Right cardiac atrium (tissue), 5 donors: Measurements from ENCODE around the gene ITPK1. TPM values are rescaled to one million over a fixed set of nuclear protein-coding genes. Genes with fewer than 3 reads are reported as not detected.
A peak's percentile ranks its signal among the peaks of the same experiment; 100 is the strongest.

Experiments used
- ATAC-seq, 2 donors: fragments of 200-7000 bp; cut with Tn5 transposase; one replicate each; pipeline versions ENCODE4 v1.8.0 to v1.9.1; 2020; ENCODE audit warnings: moderate library complexity in 2 of 2, mild to moderate bottlenecking in 1 of 2
- DNase-seq, 3 donors: peaks; one replicate each; pipeline ENCODE4 v3.0.0-alpha.2; 2020
- H3K27ac ChIP-seq: one replicate; pipeline ENCODE4 v1.5.1; 2013; ENCODE audit warnings: mild to moderate bottlenecking, low read length, control low read depth, moderate library complexity
- H3K27me3 ChIP-seq: one replicate; pipeline ENCODE4 v1.6.1; 2013; ENCODE audit not compliant: control insufficient read depth, insufficient read depth
- H3K4me1 ChIP-seq: one replicate; pipeline ENCODE4 v1.6.1; 2013; ENCODE audit warnings: low read length; ENCODE audit not compliant: control insufficient read depth, insufficient read depth
- H3K4me3 ChIP-seq: one replicate; pipeline ENCODE4 v1.5.1; 2013; ENCODE audit warnings: low read length, control low read depth
- H3K9me3 ChIP-seq: one replicate; pipeline ENCODE4 v1.6.1; 2013; ENCODE audit warnings: low read length; ENCODE audit not compliant: control insufficient read depth
- WGBS: extraction: QIAGEN DNeasy Blood & Tissue Kit; methylation state at CpG from one replicate; pipeline ENCODE4 v1.1.7; 2013; 5-methylcytosine and 5-hydroxymethylcytosine counted together
- intact Hi-C, 4 donors: fragments of 100-400 bp; cut with DNase I; formaldehyde crosslinking; loops; one replicate each; pipeline versions ENCODE4 v1.11.0 to v1.14.0; 2022 to 2023
- polyA plus RNA-seq: library from polyadenylated mRNA; stranded (reverse); fragments of 200-250 nt; gene quantifications from one replicate; pipeline ENCODE4 v1.2.3, GENCODE V29; 2013
- total RNA-seq, 4 donors: library from RNA; stranded (reverse); fragmentation: NEBNext Ultra II Directional; extraction: Animal tissue kit (Norgen Biotek cat#: 25700); gene quantifications; one replicate each; pipeline ENCODE4 v1.2.1, GENCODE V29; 2021
- donor health status: healthy with polysubstance abuse.
- donor health status: DM: no; HTN: yes; CAD: no.
- donor health status: DM: no; HTN: no; CAD: no.
- donor health status: DM: no; HTN: yes; CAD: no; lungs with severe emphysema.
- donor health status: DM: yes; HTN: yes; CAD: no.

The ITPK1 gene
- total and polyA plus RNA-seq, 5 donors, result 78.2 to 135 (median 128) TPM

- intact Hi-C loops, result no loop called here
- 73% methylated on average over 14 of the region's 14 CpGs for WGBS
- Histone ChIP-seq H3K4me3 (no peak overlapping the region), H3K27ac (peak overlapping the region; percentile 5), H3K4me1 (peaks cover 8% of the 10 kb centered on the region), H3K9me3 (no peaks in the 10 kb centered on the region), H3K27me3 (no peaks in the 10 kb centered on the region)
- ATAC-seq, result no peak
- DNase-seq, result peak in 1 of 3 donors; percentile 58
Observed at GRCh38 chr14:92997343-92998061, 118.2 kb downstream of the ITPK1 start.

GRCh38 chr14:92995620-92996019 is 120.1 kb downstream of the ITPK1 start:
- intact Hi-C loops, result no loop called here
- H3K9me3 ChIP-seq, result no peaks in the 10 kb centered on the region
- H3K27me3 ChIP-seq, result no peaks in the 10 kb centered on the region
- H3K4me3 ChIP-seq, result no peak overlapping the region
- ATAC-seq (no peak), DNase-seq (peak in 2 of 3 donors; percentile 40 to 44)
- H3K4me1 ChIP-seq, result peaks cover 15% of the 10 kb centered on the region
- no peak overlapping the region for H3K27ac ChIP-seq
- 88% methylated on average over 9 of the region's 9 CpGs for WGBS

- Histone ChIP-seq H3K4me3 (no peak overlapping the region), H3K4me1 (peaks cover 15% of the 10 kb centered on the region), H3K27ac (no peak overlapping the region), H3K27me3 (no peaks in the 10 kb centered on the region), H3K9me3 (no peaks in the 10 kb centered on the region)
- ATAC-seq (no peak), DNase-seq (peak in 2 of 3 donors; percentile 26 to 49)
- WGBS, result 85% methylated on average over 11 of the region's 11 CpGs
- intact Hi-C loops, result no loop called here
Observed at GRCh38 chr14:92994942-92995341, 120.8 kb downstream of the ITPK1 start.

GRCh38 chr14:92994131-92994676 is 121.5 kb downstream of the ITPK1 start:
- Histone ChIP-seq H3K4me3 (no peak overlapping the region), H3K27ac (peak overlapping the region; percentile 65), H3K27me3 (no peaks in the 10 kb centered on the region), H3K9me3 (no peaks in the 10 kb centered on the region), H3K4me1 (peaks cover 15% of the 10 kb centered on the region)
- no peak for ATAC-seq
- intact Hi-C loops, result no loop called here
- peak in 2 of 3 donors; percentile 20 to 30 for DNase-seq
- WGBS, result 82% methylated on average over 12 of the region's 12 CpGs

- no peaks in the 10 kb centered on the region for H3K27me3 ChIP-seq
- intact Hi-C loops, result no loop called here
- no peak overlapping the region for H3K4me3 ChIP-seq
- no peaks in the 10 kb centered on the region for H3K9me3 ChIP-seq
- H3K4me1 ChIP-seq, result peaks cover 15% of the 10 kb centered on the region
- WGBS, result 67% methylated on average over 9 of the region's 9 CpGs
- ATAC-seq, result peak; percentile 77 to 82
- H3K27ac ChIP-seq, result peak overlapping the region; percentile 65
- peak in 2 of 3 donors; percentile 78 to 80 for DNase-seq
Observed at GRCh38 chr14:92993302-92993701, 122.4 kb downstream of the ITPK1 start.

- intact Hi-C loops, result no loop called here
- 97% methylated on average over 8 of the region's 8 CpGs for WGBS
- Histone ChIP-seq H3K4me1 (peaks cover 16% of the 10 kb centered on the region), H3K27ac (no peak overlapping the region), H3K4me3 (no peak overlapping the region), H3K9me3 (no peaks in the 10 kb centered on the region), H3K27me3 (no peaks in the 10 kb centered on the region)
- DNase-seq (peak in 2 of 3 donors; percentile 23 to 41), ATAC-seq (no peak)
Observed at GRCh38 chr14:92991536-92991935, 124.2 kb downstream of the ITPK1 start.

- Histone ChIP-seq H3K9me3 (no peaks in the 10 kb centered on the region), H3K4me1 (peaks cover 23% of the 10 kb centered on the region), H3K4me3 (no peak overlapping the region), H3K27ac (no peak overlapping the region), H3K27me3 (no peaks in the 10 kb centered on the region)
- peak in 1 of 2 donors; percentile 21 for ATAC-seq
- WGBS, result 58% methylated on average over 22 of the region's 22 CpGs
- intact Hi-C loops, result no loop called here
- DNase-seq, result peak in 2 of 3 donors; percentile 50 to 69
Observed at GRCh38 chr14:92990456-92991430, 125.0 kb downstream of the ITPK1 start.

GRCh38 chr14:92988786-92989755 is 126.7 kb downstream of the ITPK1 start:
- peak in 1 of 3 donors; percentile 18 for DNase-seq
- H3K4me3 ChIP-seq, result no peak overlapping the region
- no peak for ATAC-seq
- no peak overlapping the region for H3K27ac ChIP-seq
- intact Hi-C loops, result no loop called here
- WGBS, result 96% methylated on average over 14 of the region's 14 CpGs
- no peaks in the 10 kb centered on the region for H3K27me3 ChIP-seq
- peaks cover 25% of the 10 kb centered on the region for H3K4me1 ChIP-seq
- H3K9me3 ChIP-seq, result no peaks in the 10 kb centered on the region

- Histone ChIP-seq H3K27me3 (no peaks in the 10 kb centered on the region), H3K9me3 (no peaks in the 10 kb centered on the region), H3K4me1 (peaks cover 24% of the 10 kb centered on the region), H3K27ac (peak overlapping the region; percentile 90), H3K4me3 (no peak overlapping the region)
- WGBS, result 93% methylated on average over 25 of the region's 25 CpGs
- DNase-seq (peak in 1 of 3 donors; percentile 50), ATAC-seq (no peak)
- intact Hi-C loops, result no loop called here
Observed at GRCh38 chr14:92987713-92988510, 127.8 kb downstream of the ITPK1 start.
